TTC549 (cell line): ENCODE results near the gene CHPF2.

Experiments used
- FAIRE-seq: peaks from 2 replicates; lab custom pipeline; 2012; peaks lifted over from hg19 to GRCh38; lab: Jason Lieb, UNC

CHPF2 gene, protein sequence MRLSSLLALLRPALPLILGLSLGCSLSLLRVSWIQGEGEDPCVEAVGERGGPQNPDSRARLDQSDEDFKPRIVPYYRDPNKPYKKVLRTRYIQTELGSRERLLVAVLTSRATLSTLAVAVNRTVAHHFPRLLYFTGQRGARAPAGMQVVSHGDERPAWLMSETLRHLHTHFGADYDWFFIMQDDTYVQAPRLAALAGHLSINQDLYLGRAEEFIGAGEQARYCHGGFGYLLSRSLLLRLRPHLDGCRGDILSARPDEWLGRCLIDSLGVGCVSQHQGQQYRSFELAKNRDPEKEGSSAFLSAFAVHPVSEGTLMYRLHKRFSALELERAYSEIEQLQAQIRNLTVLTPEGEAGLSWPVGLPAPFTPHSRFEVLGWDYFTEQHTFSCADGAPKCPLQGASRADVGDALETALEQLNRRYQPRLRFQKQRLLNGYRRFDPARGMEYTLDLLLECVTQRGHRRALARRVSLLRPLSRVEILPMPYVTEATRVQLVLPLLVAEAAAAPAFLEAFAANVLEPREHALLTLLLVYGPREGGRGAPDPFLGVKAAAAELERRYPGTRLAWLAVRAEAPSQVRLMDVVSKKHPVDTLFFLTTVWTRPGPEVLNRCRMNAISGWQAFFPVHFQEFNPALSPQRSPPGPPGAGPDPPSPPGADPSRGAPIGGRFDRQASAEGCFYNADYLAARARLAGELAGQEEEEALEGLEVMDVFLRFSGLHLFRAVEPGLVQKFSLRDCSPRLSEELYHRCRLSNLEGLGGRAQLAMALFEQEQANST

DNA sequence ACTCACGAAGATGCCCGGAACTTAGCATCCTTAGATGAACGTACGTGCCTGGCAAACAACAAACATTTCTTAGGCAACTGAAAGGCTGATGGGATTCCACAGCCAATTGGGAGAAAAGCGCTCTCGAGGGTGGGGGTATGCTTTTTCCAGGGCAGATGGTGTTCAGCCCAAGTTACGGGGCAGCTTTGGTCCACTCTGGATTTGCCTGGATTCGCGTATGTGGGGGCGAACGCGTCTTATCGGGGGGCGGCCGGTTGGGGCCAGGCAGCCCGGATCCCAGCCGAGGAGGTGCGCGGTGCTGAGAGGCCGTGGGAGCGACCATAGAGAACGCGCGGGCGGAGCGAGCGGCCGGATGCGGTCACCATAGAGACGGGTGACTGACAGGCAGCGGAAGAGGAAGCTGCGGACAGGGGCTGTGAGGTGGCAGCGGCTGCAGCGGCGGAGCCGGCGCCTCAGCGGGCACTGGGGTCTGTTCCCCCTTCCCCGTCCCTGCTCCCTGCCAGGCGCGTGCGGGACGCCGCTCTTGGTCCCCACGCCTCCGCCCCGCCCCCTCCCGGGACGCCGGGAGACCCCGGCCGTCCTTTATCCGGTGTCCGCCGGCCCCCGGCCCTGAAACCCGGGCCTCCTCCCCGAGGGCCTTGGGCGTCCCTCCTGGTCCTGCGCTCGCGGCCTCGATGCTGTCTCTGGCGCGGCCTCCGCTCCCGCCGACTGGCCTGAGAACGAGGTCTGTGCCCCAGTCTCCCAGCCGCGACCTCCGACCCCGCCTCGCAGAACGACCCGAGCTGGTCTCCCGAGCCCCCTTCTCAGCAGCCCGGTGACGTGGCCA lies at the start of gene CHPF2:
TSS of gene CHPF2 (plus strand) at position 393 of the 826 bp plus-strand sequence. CDS start 1,529 bp downstream, outside the sequence.
- no peak for FAIRE-seq

- FAIRE-seq = no peak
Observed at GRCh38 chr7:151185762-151186639, 46.3 kb upstream of the CHPF2 start.

GRCh38 chr7:151186640-151187408 lies 45.5 kb upstream of the CHPF2 start, which contains the start of gene ASB10:
Gene ASB10, minus strand, starts transcription at chr7:151187250. Its CDS starts 120 bp downstream, at chr7:151187130.
- FAIRE-seq = no peak

DNA sequence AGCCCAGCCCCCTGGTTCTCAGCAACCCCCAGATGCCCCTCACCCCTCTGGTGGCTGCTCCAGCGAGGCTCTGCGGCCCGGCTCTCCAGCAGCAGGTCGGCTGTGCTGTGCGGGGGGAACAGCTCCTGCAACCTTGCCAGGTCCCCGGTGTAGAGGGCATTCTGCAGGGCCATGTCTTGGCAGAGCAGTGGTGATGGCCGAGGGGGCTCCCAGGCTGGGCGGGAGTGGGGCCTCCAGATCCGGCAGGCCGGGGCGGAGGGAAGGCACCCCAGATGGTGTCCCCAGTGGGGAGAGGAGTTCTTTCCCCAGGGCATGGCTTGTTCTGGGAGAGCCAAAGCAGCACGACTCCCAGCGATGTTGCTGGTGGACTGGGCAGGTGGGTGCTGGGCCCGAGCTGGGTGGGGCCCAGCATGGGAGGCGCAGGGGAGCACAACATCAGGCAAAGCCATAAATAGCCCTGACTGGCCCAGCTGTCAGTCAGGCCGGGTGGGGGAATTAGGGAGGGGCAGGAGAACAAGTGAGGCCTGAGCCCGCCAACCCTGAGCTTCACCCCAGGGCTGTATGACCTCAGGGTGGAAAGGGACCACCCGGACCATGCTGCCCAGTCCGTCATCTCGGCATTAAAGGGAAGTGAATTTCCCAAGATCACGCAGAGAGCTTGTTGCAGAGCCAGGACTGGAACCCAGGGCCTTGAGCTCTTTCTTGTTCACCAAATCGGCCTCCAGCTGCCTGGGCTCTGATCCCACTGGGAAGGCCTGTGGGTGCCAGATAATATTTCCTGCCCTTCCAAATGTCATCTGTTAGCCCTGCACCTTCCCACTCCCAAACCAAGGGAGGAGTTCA lies 44.7 kb upstream of the CHPF2 start:
- FAIRE-seq = no peak

GRCh38 chr7:151188252-151188542 lies 44.1 kb upstream of the CHPF2 start:
- no peak for FAIRE-seq

- FAIRE-seq = no peak
Observed at GRCh38 chr7:151189038-151189437, 43.2 kb upstream of the CHPF2 start.

DNA sequence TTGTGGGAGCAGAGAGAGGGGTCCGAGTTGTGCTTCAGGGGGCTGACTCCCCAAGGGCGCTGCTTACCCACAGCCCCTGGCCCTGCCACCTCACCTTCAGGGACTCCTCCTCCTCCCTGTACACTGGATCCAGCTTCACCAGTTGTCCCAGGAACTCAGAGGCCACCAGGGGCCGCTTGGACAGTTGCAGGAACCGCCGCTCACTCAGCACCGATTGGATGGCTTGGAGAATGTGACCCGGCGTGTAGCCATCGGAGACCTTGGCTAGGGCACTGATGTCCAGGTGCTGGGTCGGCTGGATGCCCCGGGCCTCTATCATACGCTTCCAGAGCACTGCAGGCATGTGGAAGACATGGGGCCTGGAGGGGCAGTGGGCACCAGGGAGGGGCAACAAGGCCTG lies 40.7 kb upstream of the CHPF2 start:
- FAIRE-seq = no peak

DNA sequence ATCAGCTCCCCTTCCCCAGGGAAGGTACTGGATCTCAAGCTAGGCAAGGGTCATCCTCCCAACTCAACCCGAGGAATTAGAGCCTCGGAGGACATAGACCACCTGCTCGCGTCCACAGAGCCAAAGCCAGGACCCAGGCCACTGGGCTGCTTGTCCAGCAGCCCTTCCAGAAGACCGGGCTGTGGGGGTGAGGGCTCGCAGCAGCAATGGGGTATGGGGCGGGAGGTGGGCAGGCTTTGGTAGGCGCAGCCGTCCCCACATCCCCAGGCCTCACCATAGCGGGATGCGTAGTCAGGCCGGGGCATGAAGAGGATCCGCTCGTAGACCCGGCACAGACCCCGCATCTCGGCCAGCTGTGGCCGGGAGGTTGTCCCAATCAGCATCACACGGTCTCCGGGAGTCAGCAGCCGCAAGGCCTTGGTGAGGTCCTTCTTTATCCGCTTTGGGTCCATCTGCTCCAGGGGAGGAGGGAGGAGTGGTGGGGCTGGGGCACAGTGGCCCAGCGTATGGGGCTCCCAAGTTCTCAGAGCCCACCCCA lies 40.2 kb upstream of the CHPF2 start:
- no peak for FAIRE-seq

DNA sequence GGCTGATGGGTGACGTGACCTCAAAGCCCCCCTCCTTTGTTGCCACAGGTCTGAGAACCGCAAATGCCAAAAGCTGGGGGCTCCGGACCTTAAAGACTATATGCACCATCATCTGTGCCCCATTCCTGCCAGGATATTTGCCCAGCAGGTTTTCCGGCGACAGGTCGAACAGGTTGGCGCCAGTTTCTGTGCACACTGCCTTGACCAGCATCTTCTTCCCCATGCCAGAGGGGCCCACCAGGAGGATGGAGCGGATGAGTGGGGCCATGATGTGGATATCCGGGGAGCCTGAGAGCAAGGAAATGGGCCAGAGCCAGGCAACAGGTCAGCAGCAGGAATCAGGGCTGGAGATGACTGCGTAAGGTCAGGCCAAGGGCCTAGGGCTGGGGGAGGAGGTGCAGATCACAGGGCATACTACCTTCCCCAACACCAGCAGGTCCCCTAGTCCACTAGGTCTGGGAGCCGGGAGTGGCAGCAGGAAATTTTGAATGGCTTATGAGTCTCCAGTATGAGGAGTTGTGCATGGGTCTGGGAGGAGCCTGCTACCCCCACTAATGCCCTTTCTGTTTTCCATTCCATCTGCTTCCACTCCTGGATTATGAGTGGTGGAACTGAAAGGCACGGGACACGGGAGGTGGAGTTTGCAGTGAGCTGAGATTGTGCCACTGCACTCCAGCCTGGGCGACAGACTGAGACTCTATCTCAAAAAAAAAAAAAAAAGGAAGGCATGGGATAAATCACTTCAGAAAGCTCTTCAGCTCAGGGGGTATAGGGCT lies 38.9 kb upstream of the CHPF2 start:
- no peak for FAIRE-seq

- no peak for FAIRE-seq
Observed at GRCh38 chr7:151194188-151194587, 38.1 kb upstream of the CHPF2 start.

DNA sequence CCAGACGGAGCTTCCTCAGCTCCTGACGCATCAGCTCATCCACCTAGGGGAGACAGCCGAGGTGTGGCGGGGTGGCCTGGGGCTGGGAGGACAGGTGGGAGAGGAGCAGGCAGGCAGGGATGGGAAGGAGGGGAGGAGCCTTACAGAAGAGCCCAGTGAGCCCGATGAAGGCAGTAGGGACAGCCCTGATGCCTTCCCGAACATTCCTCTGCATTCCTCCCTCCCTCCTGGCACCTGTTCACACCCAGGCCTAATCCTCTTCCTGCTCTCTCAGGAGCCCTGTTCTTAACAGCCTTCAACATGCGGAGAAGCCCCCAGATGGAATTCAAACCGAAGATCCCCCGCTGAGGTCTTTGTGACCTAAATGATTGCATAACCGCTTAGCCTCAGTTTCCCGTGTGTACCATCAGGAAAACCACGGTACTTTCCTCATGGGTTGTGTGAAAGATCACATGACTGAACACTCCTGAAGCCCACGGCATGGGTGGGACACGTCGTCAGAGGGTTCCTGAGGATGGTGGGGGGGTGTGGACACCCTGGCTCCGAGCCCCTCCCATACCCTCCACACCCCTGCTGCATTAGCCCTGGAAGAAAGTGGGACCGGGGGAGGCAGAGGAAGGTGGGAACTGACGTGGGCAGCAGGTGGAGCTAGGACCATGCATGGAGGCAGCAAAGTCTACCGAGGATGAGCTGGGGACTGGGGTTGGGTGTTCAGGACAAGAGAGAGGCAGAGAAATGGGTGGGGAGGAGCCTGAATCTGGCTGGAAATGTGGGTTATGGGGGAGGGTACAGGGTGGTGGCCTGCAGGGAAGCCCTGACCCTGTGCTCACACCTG lies 36.5 kb upstream of the CHPF2 start:
- FAIRE-seq = no peak

GRCh38 chr7:151197932-151198331 lies 34.4 kb upstream of the CHPF2 start:
- no peak for FAIRE-seq

- no peak for FAIRE-seq
Observed at GRCh38 chr7:151198945-151199848, 33.1 kb upstream of the CHPF2 start.

- FAIRE-seq = no peak
Observed at GRCh38 chr7:151201344-151201743, 30.9 kb upstream of the CHPF2 start.

GRCh38 chr7:151201751-151202150 lies 30.5 kb upstream of the CHPF2 start:
- FAIRE-seq = no peak

DNA sequence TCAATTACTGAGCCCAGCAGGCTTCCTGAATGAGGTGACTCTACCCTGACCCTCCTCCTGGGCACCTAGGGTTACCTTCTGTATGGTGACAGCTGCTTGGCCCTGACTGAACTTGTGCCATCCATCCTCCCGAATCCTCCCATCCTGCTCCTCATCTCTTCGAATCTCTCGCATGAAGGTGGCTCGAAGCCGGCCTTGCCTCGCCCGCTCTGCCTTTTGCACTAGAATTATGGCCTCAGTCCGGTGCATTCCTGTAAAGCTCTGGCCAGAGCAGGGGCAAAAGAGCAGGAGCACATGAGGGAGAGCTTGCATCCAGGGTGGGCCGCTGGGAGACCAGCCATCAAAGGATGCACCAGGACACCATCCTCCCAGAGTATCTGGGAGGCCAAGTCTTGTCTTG lies 29.4 kb upstream of the CHPF2 start:
- no peak for FAIRE-seq
